ENCODE data around the gene TMEM238.
A peak's percentile ranks its signal among the peaks of the same experiment; 100 is the strongest.

DNA sequence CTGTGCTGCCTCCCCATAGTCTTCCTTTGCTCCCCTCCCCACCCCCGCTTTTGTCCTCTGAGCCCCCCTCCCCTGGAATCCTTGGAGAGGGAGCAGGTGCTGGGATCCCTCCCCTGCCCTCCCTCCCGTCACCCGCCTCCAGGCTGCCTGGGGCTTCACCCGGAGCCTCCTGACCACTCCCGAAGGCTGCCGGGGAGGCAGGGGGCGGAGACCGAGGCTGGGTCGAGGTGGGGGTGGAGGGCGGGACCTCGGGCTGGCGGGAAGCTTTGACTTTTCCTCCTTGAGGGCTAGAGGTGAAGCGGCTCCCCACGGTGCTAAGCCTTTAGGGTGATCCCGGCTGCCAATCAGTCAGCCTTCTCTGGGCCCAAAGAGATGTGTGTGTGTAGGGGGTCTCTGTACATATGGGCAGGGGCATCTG lies 42.9 kb downstream of the TMEM238 start:
- TF ChIP-seq POLR2AphosphoS5 (IDR thresholded peaks at IDR 0.05), result peak in 3 of 4 donors; percentile 8 to 29 (median 23)
- no peak for TF ChIP-seq POLR2A (IDR thresholded peaks at IDR 0.05)
- TF ChIP-seq, protein P1, sequence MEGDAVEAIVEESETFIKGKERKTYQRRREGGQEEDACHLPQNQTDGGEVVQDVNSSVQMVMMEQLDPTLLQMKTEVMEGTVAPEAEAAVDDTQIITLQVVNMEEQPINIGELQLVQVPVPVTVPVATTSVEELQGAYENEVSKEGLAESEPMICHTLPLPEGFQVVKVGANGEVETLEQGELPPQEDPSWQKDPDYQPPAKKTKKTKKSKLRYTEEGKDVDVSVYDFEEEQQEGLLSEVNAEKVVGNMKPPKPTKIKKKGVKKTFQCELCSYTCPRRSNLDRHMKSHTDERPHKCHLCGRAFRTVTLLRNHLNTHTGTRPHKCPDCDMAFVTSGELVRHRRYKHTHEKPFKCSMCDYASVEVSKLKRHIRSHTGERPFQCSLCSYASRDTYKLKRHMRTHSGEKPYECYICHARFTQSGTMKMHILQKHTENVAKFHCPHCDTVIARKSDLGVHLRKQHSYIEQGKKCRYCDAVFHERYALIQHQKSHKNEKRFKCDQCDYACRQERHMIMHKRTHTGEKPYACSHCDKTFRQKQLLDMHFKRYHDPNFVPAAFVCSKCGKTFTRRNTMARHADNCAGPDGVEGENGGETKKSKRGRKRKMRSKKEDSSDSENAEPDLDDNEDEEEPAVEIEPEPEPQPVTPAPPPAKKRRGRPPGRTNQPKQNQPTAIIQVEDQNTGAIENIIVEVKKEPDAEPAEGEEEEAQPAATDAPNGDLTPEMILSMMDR (IDR thresholded peaks at IDR 0.05), result no peak

Data from sigmoid colon (tissue), 4 donors.